Activated T-cell treated with anti-CD3 and anti-CD28 coated beads for 48 hours (primary cell): ENCODE data around the gene PEX13.
"Not testable (repeated sequence)": the region's sequence is repeated elsewhere in the genome, so short reads cannot be mapped to it uniquely, and the experiment has no call there.

ENCODE experiments used
- DNase-seq: peaks from one replicate; pipeline ENCODE4 v3.0.0-alpha.2; 2020; ENCODE audit warnings: low read depth

The PEX13 gene, protein sequence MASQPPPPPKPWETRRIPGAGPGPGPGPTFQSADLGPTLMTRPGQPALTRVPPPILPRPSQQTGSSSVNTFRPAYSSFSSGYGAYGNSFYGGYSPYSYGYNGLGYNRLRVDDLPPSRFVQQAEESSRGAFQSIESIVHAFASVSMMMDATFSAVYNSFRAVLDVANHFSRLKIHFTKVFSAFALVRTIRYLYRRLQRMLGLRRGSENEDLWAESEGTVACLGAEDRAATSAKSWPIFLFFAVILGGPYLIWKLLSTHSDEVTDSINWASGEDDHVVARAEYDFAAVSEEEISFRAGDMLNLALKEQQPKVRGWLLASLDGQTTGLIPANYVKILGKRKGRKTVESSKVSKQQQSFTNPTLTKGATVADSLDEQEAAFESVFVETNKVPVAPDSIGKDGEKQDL

DNA sequence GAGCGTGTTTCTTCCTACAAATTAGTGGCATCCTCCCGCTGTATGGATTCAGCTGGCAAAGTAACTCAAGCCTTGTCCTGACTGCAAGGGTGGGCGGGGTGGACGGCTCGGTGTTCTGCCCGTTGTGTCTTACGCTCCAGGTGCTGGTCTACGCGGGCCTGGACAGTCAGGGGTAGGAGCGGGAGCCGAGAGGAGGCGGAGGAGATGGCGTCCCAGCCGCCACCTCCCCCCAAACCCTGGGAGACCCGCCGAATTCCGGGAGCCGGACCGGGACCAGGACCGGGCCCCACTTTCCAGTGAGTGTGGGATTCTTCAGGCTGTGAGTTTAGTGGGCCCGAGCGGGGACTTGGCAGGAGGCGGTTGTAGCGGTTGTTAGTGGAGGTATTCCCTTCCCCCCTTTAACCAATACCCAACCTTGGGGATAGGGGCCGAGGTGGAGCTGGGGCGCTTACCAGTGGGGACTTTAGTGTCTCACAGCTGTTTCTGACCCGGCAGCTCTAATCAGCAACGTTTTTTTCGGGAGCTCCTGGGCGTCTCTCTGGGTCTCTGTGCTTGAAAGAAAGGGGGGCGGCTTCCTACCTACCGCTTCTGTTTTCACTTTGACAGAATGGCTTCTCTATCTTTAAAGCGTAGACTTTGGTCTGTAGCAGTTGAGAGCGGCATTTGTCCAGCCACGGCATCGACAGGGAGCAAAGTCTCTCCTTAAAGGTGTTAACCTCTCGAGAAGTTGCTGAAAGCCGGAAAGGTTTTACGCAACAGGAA is at the start of gene PEX13, which contains the start of gene PUS10:
Gene PEX13 (plus strand): TSS at position 165 of the 762 bp plus-strand sequence. CDS start 40 bp downstream, at position 205.
Gene PUS10 (minus strand): TSS at position 700 of the 762 bp plus-strand sequence. CDS start 6,365 bp downstream, outside the sequence.
- DNase-seq: peak; percentile 63

DNA sequence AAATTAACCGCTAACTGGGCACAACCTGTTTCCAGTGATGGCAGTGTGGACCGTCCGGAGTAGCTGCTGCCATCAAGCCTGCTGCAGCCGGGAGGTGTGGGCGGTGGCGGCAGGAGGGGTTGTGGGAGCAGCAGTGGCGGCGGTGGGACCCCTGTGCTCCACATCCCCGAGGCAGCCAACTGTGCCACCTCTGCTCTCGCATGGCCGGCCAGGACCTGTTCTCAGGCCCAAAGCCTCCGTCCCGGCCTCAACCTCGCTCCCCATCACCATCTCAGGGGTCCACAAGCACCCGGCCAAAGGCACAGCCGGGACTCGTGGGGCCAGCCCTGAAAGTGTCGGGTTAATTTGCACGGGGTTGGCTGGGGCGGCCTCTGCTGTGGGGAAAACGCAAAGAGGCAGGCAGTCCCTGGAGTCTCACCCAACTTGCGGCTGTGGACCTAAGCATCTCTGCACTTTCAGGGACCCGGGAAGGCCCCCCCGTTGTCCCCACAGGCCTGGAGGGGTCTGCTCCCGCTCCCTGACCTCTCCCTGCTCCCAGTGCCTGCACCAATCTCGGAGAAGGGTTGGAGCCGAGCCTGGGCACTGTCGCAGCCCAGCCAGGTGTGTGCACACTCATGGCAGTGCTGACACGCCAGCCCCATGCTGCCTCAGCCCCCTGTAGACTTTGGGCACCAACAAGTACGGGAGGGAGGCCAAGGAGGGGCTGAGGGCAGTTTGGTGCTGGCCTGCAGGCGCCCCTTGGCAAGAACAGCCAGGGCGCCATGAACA is 44.4 kb upstream of the PEX13 start:
- no peak for DNase-seq

DNA sequence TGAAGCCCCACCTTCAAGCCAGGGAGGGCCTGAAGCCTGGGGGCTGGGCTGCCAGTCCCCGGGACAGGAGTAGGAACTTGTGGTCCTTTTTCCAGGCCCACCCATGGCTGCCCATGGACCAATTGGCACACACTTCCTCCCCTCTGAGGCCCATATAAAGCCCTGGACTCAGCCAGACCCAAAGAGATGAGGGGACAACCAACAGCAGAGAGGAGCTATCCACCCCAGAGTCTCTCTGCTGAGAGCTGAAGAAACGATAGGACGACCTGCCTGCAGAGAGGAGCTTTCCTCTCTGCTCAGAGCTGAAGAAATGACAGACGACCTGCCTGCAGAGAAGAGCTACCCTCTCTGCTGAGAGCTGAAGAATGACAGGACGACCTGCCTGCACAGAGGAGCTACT is 43.8 kb upstream of the PEX13 start:
- DNase-seq: no peak

DNA sequence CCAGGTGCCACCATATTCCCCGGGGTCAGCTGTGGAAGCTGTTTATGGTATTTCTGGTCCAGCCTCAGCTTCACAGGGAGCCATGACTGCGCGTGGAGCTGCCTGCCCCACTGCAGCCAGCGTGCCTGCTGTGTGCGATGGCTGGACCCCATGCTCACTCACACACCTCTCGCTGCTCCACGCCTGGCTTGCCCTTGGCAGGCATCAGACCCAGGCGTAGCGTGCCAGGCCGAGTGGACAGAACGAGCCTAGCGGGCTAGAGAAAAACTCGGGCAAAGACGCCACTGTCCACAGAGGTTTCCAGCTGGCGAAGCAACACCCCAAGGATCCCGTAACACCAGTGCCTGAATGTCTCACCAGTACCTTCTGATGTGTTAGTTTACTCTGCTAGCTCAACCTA is 42.9 kb upstream of the PEX13 start:
- no peak for DNase-seq

DNA sequence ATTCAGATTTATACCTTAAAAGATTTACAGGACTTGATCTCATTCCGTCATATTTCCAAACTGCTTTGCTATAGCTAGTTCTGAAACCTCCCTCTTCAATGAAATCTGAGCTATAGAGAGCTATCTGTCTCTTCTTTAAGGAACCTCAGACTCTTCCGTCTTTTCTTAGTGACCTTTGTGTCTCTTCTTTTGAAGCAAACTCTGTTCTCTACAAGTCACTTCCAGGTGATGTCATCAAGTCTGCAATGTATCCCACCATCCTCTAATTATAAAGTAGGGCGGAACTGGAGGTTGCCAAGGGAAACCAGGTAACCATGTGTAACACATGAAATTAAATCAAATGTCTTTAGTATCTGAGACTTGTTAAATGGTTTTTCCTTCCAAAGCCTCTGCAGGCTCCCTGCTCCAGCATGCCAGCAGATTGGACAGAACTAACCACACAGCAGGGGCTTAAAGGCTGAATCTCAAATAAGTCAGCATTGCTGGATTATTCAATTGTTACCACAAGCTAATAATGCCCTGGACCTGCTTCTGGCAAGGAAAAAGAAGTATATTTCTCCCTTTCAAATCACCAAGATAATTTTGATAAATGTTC is 41.2 kb upstream of the PEX13 start:
- DNase-seq: no peak

DNA sequence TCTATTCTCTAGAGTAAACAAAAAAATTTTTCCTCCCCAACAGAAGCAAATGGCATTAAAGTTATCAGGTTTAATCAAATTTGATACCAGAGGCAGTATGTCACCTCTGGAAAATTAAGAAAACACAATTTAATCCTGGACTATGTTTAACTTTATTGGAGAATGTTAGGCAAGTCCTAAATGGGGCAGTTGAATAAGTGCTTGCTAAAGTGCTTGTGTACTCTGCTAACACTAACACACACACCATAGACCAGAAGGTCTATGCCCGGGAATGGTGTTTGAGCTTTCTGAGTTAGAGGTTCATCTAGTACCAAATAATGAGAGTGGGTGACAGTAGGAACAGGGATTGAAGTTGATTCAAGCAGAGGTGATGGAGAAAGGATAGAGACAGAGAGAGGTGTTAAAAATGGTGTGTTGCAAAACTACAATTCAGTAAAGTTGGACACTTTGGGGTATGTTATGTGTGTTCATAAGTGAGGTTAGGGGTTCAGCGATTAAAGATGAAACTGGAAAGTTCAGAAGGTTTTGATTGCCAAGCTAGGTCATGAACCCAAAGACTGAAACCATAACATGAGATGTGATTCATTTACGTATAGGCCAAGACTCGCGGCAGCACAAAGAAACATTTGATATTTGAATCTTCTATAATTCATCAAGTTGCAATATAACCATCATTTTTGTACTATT is 40.5 kb upstream of the PEX13 start:
- no peak for DNase-seq

DNA sequence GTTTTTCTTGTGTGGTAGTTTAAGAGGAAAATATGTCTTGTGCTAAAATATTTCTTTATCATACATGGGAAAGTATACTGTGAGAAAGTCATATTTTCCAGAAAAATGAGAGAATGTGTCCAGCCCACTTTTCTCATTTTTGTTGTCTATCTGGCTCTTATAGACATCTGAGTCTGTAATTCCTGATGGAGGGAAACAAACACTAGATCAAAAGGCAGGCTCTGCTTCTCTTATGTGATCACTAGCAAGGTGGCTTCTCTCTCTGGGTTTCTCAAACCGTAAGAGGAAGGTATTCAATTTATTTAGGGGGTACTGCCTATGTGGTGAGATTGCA is 40.0 kb upstream of the PEX13 start:
- no peak for DNase-seq

DNA sequence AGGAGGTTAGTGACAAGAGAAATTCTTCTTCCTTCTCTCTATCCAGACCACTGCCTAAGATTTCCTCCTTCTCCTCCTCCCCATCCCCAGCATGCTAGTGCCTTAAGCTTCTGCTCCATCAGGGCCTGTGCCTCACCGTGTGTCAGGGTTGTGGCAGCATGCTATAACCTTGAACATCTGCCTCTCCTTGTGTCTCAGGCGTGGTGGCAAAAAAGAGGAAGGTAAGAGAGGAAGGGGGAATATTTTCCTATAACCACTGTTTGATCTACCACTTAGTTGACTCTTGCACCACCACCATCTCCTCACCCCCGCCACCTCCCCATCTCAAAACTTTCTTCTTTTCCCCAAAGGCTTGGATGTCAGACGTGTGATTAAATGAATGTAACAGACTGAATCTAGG is 38.3 kb upstream of the PEX13 start:
- DNase-seq: no peak

DNA sequence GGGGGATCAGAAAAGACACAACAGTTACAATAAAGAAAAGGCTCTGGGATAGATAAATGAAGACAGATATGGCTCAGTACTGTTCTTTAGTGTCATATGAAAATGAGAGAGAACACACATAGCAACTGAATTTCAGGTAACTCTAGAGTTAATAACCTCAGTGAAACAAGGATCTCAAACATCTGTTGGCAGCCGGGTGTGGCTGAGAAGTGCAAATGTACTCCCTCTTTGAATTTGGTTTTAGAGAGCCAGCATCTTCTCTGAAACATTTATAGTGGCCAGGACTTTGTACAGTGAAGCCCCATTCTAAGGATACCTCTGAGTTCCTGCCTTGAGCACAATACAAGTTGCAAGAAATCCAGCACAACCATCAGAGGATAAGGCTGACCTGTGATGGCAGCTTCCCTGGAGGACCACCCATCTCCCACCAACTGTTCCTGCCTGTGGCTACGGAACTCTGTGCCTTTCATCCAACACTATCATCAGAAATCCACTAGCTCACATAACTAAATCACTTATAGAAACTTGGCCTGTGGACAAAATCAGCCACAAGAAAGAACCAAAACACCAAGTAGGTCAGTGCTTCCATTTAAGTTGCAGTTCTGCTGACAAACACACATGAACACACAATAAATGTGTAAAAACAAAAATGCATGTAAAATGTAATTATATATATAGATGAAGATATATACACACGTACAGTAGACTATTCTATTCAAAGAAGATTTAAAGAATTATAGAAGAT is 37.3 kb upstream of the PEX13 start:
- DNase-seq: no peak

DNA sequence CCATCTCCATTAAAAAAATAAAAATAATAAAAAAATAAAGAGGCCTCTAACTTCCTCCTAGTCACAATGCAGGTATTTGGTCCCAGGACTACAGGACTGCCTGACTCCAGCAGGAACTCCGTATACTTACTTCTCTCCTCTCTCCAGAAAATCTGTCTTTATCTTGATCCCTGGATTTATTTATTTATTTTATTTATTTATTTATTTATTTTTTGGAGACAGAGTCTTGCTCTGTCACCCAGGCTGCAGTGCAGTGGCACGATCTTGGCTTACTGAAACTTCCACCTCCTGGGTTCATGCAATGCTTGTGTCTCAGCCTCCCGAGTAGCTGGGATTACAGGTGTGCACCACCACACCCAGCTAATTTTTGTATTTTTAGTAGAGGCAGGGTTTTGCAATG is 35.5 kb upstream of the PEX13 start:
- not testable (repeated sequence) for DNase-seq

DNA sequence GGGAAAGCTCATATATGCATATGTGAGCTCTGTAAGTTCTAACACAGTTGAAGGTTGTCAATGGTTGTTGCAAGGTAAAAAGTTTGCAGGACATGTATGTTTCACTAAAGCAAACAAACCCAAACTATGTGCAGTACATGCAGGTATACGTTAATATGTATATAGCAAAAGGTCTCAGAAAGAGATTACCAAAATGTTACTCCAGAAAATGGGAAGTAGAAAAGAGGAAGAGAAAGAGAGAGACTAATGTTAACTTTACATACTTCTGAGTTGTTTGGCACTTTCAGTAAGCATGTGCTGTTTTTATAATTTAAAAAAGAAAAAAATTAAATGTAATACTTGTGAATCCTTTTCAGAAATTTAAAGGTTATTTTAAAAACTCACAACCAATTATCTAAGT is 32.8 kb upstream of the PEX13 start:
- DNase-seq: no peak

DNA sequence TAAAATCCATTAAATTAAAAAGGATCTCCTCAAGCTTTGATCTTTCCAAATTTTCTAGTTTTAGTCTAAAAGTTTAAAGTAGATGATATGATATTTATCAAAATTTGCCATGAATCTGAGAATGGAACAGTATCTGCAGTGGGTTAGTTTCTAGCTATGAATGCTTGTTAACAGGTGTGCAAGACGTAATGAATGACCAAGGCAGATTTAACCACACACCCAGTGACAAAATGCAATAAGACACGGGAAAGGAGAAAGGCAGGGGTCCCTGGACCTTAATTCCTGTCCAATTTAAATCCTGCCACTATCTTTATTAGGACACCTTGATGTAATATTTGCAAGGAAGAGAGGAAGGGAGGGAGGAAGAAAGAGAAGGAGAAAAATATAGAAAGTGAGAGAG is 30.5 kb upstream of the PEX13 start:
- no peak for DNase-seq

DNA sequence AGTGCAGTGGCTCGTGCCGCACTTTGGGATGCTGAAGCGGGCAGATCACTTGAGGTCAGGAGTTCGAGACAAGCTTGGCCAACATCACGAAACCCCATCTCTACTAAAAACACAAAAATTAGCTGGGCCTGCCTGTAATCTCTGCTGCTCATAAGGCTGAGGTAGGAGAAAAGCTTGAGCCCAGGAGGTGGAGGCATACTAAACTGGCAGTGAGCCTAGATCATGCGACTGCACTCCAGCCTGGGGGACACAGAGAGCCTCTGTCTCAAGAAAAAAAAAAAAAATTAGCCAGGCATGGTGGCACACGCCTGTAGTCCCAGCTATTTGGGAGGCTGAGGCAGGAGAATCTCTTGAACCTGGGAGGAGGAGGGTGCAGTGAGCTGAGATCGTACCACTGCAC is 29.9 kb upstream of the PEX13 start:
- not testable (repeated sequence) for DNase-seq

DNA sequence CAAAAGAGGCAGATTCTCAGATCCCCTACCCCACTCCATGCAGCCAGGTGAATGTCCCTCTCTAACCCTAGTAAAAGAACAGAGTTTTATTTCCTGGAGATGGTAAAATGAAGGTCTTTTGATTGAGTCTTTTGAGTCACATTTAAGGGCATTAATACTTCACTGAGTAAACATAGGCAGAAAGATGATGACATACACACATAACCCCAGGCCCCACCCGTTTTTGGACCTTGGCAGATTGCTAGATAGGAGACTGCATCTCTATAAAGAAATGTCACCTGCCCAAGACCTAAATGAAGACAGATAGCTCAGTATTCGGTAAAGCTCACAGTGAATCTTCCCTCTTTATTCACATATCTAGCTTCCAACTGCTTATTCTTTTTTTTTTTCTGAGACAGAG is 28.3 kb upstream of the PEX13 start:
- DNase-seq: no peak

DNA sequence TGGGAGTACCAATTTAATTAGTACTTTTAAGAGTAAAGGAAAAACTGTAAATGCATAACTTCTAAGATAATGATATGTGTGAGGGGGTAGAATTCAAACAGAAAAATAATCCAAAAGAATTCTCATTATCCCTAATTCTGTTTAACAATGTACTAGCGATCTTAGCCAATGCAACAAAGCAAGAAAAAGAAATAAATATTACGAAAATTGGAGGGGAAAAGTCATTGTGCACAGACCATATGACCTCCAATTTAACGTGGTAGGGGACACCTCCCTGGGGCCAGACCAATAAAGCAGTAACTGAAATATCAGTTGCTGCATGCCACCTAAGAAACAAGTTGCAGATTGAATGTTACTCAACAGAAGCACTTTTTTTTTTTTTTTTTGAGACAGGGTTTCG is 25.9 kb upstream of the PEX13 start:
- no peak for DNase-seq

DNA sequence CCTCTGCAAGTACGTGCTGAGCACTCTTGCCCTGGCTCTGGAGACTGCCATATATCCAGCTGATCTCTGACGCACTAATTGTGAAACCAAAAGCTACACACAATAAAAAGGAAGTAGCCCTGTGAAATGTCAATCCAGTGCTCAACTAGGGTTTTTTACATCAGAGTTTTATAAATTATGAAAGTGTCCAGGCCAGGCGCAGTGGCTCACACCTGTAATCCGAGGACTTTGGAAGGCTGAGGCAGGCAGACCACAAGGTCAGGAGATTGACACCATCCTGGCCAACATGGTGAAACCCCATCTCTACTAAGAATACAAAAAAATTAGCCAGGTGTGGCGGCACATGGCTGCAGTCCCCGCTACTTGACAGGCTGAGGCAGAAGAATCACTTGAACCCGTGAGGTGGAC is 24.5 kb upstream of the PEX13 start:
- no peak for DNase-seq

DNA sequence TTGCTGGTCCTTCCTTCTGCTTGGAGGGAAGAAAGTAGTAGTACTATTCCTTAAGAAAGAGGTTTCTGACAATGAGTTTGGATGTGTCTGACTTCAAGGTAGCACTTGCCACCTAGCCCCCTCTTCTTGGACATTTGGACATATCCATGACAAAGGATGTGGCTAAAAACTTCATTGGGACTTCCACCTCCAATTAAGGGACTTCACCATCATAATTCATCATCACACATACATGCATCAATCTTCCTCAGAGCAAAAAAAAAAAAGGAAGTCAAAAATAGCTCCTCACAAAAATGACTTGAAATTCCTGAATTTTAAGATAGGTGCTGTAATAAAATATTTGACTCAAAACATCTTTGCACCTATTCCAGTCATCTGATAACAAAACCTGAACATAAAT is 23.4 kb upstream of the PEX13 start:
- DNase-seq: no peak

DNA sequence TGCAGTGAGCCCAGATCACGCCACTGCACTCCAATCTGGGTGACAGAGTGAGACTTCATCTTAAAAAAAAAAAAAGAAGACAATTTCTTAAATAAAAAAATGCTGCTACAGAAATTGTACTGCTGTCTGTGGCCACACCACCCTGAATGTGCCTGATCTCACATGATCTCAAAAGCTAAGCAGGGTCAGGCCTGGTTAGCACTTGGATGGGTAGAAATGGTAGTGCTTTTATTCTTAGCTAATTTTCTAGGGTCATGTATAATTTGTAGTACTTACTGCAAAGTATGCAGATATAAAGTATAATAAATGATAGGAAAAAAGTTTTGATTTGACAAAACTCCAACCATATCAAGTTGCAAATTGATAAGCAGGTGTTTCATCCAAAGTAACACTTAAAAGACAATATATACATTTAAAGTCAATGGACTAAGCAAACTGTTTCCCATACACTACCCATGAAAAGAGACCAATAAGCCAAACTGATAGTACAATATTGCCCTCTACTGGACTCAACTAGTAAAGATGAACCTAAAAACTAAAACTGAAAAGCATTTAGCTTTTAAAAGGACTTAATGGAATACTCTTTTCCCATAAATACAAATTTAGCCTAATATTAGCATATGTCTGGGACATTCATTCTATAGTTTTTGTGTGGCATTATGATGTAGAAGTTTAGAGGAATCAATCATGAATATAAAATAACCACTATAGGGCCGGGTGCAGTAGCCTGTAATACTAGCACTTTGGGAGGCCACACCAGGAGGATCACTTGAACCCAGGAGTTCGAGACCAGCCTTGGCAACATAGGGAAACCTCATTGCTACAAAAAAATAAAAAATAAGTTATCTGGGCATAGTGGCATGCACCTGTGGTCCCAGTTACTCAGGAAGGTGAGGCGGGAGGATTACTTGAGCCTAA is 18.6 kb upstream of the PEX13 start:
- no peak for DNase-seq

DNA sequence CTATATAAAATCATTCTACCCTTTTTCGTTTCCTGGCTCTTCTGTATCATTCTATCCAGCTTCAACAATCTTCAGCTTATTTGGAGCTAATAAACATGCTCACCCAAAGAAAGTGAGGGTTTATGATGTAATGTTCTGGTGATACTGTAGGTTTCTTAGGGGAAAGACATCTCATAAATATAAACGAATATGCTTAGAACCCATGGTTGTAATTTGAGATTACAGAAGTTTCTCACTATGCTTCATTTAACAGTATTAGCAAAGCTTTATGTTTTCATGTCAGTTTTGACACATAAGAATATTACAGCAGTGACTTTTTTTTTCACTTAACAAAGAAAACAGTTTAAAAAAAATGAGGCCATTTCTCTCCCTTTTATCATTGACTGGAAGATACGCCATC is 11.8 kb upstream of the PEX13 start:
- DNase-seq: no peak
